ENCODE results near the gene ESD.

- TF ChIP-seq POLR2AphosphoS5 (IDR thresholded peaks at IDR 0.05; ENCODE audit: low read depth, low read length) (no peak), TCF7L2 (IDR thresholded peaks at IDR 0.05; ENCODE audit: low read depth, low read length) (no peak)
- TF ChIP-seq, protein P1, sequence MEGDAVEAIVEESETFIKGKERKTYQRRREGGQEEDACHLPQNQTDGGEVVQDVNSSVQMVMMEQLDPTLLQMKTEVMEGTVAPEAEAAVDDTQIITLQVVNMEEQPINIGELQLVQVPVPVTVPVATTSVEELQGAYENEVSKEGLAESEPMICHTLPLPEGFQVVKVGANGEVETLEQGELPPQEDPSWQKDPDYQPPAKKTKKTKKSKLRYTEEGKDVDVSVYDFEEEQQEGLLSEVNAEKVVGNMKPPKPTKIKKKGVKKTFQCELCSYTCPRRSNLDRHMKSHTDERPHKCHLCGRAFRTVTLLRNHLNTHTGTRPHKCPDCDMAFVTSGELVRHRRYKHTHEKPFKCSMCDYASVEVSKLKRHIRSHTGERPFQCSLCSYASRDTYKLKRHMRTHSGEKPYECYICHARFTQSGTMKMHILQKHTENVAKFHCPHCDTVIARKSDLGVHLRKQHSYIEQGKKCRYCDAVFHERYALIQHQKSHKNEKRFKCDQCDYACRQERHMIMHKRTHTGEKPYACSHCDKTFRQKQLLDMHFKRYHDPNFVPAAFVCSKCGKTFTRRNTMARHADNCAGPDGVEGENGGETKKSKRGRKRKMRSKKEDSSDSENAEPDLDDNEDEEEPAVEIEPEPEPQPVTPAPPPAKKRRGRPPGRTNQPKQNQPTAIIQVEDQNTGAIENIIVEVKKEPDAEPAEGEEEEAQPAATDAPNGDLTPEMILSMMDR (IDR thresholded peaks at IDR 0.05): no peak
Observed at GRCh38 chr13:46801858-46802257, 4.9 kb upstream of the ESD start.
